NCI-H460 (cell line): ENCODE measurements around the gene MAPK7. TPM values are rescaled to one million over a fixed set of nuclear protein-coding genes. Genes with fewer than 3 reads are reported as not detected.
"Not testable (repeated sequence)": the region's sequence is repeated elsewhere in the genome, so short reads cannot be mapped to it uniquely, and the experiment has no call there.

Experiments used
- DNase-seq: peaks from one replicate; pipeline ENCODE4 v3.0.0-alpha.2; 2016; ENCODE audit warnings: low read depth; ENCODE audit errors: extremely low read depth
- total RNA-seq: library from RNA; depleted of rRNA; stranded (reverse); fragments of >200 nt; shearing (Covaris generic); gene quantifications from 2 replicates; pipeline ENCODE4 v1.2.3, GENCODE V29; 2014

Gene MAPK7
- total RNA-seq, 1 experiment from 2014 or later, result 6.5 TPM

- DNase-seq, result no peak
Measured at GRCh38 chr17:19342611-19343255, 35.6 kb upstream of the MAPK7 start.

- DNase-seq, result no peak
Measured at GRCh38 chr17:19343256-19343630, 35.1 kb upstream of the MAPK7 start.

DNA sequence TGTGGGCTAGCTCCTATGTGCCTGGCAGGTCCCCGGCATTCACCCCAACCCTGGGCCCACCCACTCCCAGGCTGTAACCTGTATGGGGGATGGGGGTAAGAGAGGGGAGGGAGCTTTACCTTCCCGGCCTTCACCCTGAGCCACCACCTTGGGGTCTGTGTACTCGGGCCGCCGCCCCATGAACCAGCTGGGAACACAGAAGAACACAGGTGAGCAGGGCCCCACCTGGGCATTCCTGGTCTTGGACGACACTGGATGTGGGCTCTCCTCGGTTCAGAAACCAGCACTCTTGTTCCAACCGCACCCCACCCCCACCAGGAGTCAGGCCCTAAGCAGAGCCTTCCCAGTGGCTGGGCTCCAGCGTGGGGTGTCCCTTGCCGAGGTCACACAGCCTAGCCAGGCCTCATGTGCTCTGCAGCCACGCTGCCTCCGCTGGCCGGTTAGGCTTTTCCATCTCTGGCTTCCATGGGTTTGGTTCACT is 34.6 kb upstream of the MAPK7 start:
- DNase-seq, result no peak

GRCh38 chr17:19344311-19345066 is 33.8 kb upstream of the MAPK7 start:
- DNase-seq, result no peak

DNA sequence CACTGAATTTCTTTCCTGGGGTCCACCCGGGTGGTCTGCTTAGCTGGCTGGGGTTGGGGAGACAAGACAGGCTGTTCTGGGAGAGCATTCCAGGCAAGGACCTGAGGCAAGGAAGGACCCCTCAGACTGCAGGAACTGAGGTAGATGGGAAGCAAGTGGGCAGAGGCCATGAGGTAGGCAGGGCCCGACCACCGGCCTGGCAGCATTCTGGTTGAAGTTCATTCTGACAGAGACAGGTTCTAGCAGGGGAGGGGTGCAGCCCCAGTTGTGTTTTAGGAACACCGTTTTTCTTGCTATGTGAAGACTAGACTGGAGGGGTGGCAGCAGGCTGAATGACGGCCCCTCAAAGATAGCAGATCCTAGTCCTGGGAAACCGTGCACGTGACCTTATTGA is 33.2 kb upstream of the MAPK7 start:
- DNase-seq, result no peak

DNA sequence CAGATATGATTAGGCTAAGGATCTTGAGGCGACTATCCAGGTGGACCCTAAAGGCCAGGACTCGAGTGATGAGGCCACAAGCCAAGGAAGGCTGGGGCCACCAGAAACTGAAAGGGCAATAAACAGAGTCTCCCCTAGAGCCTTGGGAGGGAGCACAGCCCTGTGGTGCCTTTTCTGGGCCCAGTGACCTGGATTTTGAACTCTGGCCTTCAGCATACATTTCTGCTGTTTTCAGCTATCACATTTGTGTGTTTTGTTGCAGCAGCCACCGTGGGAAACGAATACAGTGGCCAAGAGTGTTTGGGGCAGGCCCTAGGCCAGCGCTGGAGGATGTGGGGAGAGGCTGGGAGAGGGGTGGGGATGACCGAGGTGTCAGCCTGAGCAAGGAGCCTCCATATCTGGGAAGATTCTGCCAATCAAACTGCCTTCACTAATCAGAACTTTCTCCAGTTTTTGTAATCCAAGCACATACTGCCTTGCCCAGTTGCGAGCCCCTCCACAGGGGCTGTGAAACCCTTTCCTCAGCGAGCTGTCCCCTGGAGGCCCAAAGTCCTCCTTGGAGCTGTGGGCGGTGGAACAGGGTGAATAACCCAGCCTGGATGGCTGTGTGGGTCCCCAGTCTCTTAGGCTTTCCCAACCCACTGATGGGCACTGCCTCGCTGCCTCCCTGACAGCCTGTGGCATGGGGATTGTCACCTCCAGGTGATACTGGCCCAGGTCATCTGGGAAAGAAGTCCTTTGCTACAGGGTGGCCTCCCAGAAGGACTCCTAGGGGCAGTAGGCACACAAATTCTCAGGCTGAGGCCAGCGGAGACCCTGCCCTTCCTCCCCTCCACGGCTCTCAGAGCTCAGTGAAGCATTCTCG is 32.6 kb upstream of the MAPK7 start:
- DNase-seq, result no peak

DNA sequence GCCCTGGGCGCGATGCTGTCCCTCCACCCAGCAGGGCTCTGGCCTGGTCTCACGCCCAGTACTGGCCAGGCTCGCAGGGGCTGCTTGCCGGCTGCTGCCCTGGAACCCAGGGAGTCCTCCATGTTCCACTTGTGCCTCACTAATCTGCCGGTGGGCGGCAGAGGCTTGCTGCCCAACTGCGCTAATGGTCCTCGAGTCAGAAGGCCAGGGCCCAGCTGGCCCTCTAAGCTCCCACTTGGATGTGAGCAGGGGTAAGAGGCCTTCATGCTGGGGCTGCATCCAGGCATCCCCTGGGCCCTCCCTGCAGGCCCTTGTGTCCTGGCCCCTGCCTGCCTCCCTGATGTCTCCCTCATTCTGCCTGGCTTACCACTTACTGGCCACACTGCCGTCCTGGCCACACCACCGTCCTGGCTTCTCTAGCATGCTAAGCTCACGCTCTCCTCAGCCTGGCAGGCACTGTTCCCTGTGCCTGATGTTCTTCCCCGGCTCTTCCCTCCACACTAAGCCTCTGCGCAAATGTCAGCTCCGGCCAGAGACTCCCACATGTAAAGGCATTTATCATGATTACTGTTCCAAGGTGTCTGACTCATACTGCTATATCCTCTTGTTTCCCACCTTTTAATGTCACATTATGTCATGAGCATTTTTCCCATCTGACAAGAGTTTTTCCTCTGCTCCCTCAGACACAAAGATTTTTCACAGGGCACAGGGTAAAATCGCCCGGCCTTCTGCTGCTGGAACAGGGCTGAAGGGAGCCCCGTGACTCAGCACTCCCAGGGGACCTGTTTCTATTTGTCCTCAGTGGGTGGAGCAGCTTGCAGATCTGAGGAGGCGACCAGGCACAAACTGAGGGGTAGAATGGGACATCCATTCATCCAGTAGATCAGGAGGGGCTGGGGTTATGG is 31.7 kb upstream of the MAPK7 start:
- peak; percentile 94 for DNase-seq

- no peak for DNase-seq
Measured at GRCh38 chr17:19347323-19348080, 30.8 kb upstream of the MAPK7 start.

DNA sequence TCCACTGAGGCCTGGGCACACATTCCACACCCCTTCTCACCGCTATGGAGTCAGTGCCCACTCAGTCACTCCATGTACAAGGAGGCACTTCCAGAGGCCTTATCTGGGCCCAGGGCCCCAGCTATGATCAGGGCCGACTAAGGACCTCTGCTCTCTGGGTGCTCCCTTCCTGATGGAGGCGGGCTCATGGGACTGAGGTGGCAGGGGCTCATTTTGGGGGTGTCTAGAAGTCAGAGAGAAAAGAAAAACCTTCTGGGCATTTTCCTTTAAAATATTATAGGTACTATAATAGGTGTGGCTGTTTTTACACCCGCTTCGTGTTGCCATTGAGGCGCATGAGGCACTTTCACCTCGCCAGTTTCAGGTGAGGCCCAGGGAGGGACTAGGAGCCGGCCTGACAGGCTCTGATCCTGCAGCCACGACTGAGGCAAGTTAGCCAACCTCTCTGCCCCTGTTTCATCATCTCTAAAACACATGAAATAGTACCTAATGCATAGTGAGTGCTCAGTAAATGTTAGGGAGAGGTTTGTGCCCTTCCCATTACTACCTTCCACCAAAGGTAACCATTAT is 30.1 kb upstream of the MAPK7 start:
- no peak for DNase-seq

DNA sequence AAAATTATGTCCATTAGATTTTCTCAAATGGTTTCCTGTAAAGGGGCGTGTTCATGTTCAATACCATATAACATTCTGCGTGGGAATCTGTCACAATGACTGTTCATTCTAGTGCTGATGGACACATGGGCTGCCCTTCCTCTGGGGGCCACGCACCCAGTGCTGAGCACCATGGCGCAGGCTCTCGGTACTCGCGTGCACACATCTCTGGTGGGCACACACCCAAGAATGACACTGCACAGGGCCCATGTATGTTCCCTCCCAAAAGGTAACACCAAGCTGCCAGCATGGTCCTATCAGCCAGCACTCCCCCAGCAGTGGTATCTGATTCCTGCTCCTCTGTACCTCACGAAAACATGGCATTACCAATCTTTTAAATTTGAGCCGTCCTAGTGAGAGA is 29.5 kb upstream of the MAPK7 start:
- no peak for DNase-seq

GRCh38 chr17:19353401-19353800 is 24.9 kb upstream of the MAPK7 start:
- not testable (repeated sequence) for DNase-seq

- DNase-seq, result no peak
Measured at GRCh38 chr17:19354748-19355147, 23.6 kb upstream of the MAPK7 start.

GRCh38 chr17:19357351-19357750 is 20.9 kb upstream of the MAPK7 start:
- DNase-seq, result no peak

GRCh38 chr17:19357761-19358160 is 20.5 kb upstream of the MAPK7 start:
- DNase-seq, result no peak

DNA sequence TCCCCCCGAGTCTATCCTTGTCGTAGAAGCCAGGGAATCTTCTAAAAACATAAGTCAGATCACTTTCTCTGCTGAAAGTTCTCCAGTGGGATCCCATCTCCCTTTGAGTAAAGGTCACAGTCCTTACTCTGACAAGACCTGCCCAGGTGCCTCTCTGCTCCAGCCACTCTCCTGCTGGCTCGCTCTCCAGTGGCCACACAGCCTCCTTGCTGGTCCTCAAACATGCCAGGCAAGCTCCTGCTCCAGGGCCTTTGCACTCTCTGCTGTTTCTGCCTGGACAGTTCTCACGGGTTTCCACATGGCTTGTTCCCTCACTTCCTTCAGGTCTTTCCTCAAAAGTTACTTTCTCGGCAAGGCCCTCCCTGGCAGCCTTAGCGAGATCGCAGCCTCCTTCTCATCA is 19.1 kb upstream of the MAPK7 start:
- no peak for DNase-seq

DNA sequence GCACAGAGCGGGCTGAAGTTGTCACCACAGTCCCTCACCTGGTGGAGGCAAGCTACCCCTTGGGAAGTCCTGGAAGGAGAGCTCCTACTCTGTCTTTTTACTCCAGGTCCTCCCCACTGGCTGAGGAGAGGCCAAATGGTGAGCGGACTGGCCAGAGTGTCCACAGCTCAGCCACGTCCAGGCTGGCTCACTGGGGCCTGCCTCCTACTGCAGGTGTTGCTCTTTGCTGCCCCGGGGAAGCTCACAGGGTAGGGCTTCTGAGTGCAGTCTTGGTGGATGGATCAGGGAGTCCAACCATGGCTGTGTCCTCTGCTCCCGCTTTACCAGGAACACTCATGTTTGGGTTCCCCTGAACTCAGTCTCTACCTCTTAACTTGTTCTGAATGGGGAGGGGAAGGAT is 18.4 kb upstream of the MAPK7 start:
- no peak for DNase-seq

GRCh38 chr17:19360772-19361171 is 17.5 kb upstream of the MAPK7 start:
- no peak for DNase-seq

- DNase-seq, result no peak
Measured at GRCh38 chr17:19361326-19361725, 17.0 kb upstream of the MAPK7 start.

DNA sequence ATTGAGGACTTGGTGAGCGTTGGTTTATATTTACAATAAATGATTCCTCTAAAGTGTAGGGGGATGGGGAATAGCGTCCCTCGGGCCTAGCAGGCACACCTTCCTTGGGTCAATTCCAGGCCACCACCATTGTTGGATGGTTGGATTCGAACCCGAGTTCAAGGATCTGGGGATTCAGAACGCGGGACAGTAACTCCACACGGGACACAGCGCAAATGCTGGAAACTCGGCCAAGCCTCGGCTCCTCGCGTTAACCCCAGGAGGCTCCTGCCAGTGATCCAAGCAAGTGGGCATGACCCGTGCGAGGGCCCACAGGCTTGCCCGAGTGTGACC is 16.4 kb upstream of the MAPK7 start:
- no peak for DNase-seq
